PC-9 (cell line): ENCODE measurements around the gene PITPNC1.

ENCODE experiments used
- CTCF ChIP-seq: fragments of 200-600 bp; sonication (generic); conservative IDR thresholded peaks from 2 replicates; pipeline ENCODE4 v1.6.1; 2017; ENCODE audit warnings: mixed run types, antibody characterized with exemption, mild to moderate bottlenecking, moderate library complexity
- EZH2 ChIP-seq: fragments of 200-600 bp; sonication (generic); IDR thresholded peaks from 2 replicates; pipeline ENCODE4 v1.8.0; 2017; ENCODE audit warnings: antibody characterized with exemption, low read depth

GRCh38 chr17:67420994-67421393, 43.9 kb downstream of the PITPNC1 start:
- TF ChIP-seq EZH2 = no peak
- no peak for TF ChIP-seq CTCF
